H4 (cell line): ENCODE measurements around the gene FAM117A. TPM values are rescaled to one million over a fixed set of nuclear protein-coding genes. Genes with fewer than 3 reads are reported as not detected.

Experiments
- DNase-seq: peaks from one replicate; pipeline ENCODE4 v3.0.0-alpha.2; 2015; ENCODE audit warnings: low spot score
- total RNA-seq: library from RNA; depleted of rRNA; stranded (reverse); fragments of >200 nt; shearing (Covaris generic); gene quantifications from 2 replicates; pipeline ENCODE4 v1.2.3, GENCODE V29; 2014

The FAM117A gene
- total RNA-seq, 1 experiment from 2014 or later, result 8.1 TPM

GRCh38 chr17:49707608-49708514 is 56.1 kb downstream of the FAM117A start, which contains the start of gene SLC35B1:
Gene SLC35B1, minus strand, starts transcription at chr17:49707964. Its CDS starts 131 bp downstream, at chr17:49707833.
- peak; percentile 100 for DNase-seq

DNA sequence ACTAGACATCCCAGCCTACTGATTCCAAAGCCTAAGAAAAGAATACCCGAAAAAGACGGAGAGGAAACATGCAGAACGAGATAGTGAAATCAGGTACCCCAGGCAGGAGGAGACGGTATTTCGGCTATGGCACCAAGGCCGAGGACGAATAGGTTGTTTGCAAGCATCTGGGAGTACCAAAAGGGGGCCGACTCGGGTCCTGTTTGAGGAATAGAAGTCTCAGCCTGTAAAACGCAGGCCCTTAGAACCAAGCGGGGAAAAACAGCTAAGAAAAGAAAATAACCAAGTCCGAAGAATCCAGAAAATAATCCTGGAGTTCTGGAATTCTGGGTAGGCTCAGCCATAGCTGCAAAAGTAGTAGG is 56.7 kb downstream of the FAM117A start:
- DNase-seq, result no peak

DNA sequence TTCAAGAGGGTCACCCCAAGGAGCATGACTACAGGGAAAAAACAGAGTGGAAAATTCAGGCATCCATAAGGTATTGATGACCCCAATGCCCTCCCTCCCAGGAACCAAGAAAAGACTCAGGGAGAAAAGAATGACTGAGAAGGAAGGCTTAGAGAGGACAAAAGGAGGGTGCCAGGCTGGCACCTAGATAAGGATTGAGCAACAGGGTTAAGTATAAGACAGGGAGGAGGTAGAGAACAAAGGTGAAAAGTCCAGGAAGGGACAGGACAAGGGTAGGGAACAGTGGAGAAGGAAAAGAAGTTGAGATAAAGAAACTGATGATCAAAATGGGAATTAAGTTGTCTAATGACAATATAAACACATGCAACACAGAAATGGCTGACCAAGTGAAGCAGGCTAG is 58.7 kb downstream of the FAM117A start:
- no peak for DNase-seq

GRCh38 chr17:49703557-49704277 is 60.2 kb downstream of the FAM117A start:
- DNase-seq, result peak; percentile 53

DNA sequence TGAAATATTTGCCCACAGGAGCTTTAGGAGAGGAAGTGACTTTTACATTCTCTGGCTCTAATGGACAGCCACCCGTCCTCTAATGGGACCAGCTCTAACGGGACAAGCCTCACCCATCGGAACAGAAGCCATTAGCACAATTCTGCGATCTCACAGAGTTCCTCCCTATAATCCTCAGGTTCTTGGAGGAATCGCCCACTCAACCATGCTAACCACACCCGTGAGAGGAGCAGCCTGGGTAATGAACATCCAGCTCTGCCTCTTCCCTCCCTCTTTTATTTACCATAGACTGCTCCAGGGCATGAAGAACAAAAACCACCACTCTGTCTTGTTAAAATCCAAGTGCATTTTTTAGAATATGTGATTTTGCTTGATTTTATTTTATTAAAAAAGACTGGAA is 63.0 kb downstream of the FAM117A start:
- DNase-seq, result no peak

DNA sequence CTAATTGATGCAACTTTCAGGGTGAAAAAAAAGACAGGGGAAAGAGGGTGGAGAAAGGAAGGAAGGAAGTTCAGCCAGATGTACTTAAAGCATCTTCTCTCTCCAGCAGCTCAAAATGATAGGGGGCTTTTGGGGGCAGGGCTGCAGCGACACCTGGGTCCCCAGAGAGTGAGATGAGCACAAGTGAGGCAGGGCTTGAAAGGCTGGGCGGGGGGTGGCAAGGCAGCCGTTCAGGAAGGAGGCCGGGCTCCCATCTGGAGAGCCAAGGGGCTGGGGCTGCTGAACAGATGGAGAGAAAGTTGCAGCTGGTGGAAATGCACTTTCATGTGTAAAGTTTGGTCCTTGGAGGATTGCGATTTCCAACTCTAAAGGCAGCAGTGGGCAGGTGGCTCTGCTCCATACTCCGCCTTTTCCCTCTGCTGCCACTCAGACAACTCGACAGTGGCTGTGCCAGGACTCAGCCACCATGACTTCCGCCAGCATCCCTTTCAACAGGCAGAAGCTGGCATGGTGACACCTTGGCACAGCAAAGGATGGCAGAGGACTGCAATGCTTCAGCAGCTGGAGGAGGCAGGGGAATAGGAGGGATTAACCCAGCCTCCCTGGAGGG is 63.9 kb downstream of the FAM117A start:
- no peak for DNase-seq

- no peak for DNase-seq
Measured at GRCh38 chr17:49698005-49698404, 65.9 kb downstream of the FAM117A start.

GRCh38 chr17:49696233-49696761 is 67.6 kb downstream of the FAM117A start:
- DNase-seq, result no peak

- no peak for DNase-seq
Measured at GRCh38 chr17:49695698-49696232, 68.2 kb downstream of the FAM117A start.

DNA sequence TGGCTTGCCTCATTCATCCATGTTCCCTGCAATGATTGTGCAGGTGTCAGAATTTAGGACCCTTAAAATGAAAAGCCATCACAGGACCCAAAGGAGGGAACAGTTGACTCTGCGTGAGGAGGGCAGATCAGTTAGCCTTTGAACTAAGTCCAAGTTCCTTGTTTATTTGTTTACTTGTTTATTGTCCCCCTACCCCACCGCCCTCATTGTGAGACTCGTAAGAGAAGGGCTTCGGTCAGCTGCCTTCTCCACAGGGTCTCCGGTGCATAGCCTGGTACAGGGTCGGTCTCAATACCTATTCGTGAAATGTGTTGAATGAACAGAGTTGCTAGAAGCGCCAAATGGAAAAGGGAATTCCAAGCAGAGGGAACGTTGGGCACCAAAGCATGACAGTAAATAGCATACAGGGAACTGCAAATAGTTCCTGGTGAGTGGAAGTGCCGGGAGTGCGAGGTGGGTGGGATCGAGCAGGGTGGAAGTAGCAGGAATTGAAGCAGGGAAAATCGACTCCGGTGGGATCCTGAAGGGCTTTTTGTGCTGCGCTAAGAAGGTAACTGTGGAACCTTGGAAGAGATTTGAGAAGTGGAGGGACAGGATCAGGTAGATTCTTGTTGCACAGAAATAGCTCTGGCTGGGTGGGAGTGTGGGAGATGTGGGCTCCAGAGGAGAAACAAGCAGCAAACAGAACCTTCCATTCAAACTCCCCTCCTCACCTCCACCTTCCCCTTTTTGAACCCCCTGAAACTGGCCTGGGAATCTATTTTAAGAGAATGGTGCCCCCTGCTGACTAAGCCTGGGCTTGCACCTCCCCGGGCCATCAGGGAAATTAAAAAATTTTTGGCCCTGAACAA is 68.9 kb downstream of the FAM117A start:
- no peak for DNase-seq

GRCh38 chr17:49692751-49693150 is 71.2 kb downstream of the FAM117A start:
- no peak for DNase-seq

DNA sequence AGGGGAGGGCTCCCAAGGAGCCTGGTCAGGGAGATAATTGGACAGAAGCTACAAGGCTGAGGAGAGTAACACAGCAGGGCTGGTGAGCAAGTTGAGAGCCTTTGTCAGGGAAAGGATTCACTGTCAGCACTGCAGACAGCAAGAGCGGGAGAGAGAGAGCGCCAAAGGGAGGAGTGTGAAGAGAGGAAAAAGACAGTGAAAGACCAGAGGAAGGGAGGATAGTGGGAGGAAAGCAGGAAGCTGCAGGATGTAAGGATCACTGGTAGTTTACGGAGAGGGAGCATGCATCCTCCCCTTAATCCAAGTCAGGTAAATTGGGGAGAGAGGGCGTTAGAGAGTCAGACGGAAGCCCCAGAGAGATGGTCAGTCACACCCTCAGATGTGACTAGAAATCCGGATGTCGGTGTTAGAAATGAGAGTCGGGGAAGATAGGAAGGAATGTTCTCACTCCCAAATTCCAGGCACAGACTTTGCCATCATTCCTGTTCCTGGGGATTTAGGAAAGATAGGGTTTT is 72.2 kb downstream of the FAM117A start:
- no peak for DNase-seq

DNA sequence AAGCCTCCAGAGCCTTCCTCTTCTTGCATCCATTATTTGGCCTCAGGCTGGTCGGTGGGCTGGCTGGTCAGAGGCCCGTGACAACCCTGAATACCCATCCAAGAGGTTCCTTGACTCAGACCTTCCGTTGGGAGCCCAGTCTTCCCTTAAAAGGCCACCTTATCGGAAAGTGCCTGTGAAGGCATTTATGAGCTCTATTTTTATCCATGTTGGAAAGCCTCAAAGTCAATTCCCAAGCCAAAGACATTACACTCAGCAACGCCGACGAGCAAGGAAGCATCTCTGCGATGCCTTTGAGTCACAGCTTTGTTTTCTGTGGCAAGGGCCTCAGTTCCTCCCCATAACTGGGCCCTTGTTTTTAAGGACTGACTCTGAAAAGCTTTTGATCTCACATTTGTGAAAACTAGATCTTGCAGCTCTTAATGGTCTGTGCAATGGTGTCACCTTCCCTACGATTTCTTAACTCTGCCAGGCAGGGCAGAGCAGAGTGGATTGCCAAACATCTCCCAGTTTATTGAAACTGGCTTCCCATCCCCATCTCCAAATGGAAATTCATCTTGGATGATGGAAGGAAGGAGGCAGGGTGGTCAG is 72.8 kb downstream of the FAM117A start:
- no peak for DNase-seq

- no peak for DNase-seq
Measured at GRCh38 chr17:49690256-49690655, 73.7 kb downstream of the FAM117A start.

GRCh38 chr17:49688848-49689247 is 75.1 kb downstream of the FAM117A start:
- no peak for DNase-seq

GRCh38 chr17:49687878-49688491 is 75.9 kb downstream of the FAM117A start:
- peak; percentile 70 for DNase-seq

GRCh38 chr17:49681106-49681979 is 82.6 kb downstream of the FAM117A start:
- DNase-seq, result no peak

DNA sequence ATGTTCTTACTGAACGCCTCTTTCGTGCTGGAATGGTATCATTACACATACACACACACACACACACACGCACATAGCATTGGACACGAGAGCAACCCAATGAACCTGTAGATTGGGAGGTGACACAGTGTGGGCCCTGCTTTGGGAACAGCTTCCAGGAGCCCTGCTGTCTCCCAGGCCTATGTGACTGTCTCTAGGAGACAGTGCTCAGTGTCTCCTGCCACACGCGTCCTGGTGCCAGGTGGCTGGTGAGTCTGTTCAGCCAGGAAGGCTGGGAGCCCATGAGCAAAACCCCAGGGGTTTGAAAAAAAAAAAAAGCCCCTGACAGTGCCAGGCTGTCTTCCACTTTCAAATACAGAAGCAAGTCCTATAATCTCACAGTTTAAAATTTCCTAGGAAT is 83.6 kb downstream of the FAM117A start:
- no peak for DNase-seq
